Measurements from ENCODE around the gene CAV2.

The CAV2 gene

DNA sequence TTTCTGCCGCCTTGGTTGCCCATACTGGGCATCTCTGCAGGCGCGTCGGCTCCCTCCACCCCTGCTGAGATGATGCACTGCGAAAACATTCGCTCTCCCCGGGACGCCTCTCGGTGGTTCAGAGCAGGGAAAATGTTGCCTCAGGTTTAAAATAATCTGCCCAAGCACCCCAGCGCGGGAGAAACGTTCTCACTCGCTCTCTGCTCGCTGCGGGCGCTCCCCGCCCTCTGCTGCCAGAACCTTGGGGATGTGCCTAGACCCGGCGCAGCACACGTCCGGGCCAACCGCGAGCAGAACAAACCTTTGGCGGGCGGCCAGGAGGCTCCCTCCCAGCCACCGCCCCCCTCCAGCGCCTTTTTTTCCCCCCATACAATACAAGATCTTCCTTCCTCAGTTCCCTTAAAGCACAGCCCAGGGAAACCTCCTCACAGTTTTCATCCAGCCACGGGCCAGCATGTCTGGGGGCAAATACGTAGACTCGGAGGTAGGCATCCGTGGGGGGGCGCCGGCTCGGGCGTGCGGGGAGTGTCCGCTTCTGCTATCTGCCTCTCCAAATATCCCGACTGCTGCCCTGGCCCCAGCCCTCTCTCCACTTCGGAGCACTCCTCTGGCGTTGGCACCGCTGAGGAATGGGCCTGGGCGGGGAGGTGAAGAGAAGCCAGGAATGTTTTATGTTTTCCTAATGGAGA lies 25.2 kb downstream of the CAV2 start, which contains the start of gene CAV1:
TSS of gene CAV1 (plus strand) at position 428 of the 689 bp plus-strand sequence. CDS start at position 455, 27 bp downstream.
- no peak for DNase-seq (ENCODE audit: low read depth)

DNA sequence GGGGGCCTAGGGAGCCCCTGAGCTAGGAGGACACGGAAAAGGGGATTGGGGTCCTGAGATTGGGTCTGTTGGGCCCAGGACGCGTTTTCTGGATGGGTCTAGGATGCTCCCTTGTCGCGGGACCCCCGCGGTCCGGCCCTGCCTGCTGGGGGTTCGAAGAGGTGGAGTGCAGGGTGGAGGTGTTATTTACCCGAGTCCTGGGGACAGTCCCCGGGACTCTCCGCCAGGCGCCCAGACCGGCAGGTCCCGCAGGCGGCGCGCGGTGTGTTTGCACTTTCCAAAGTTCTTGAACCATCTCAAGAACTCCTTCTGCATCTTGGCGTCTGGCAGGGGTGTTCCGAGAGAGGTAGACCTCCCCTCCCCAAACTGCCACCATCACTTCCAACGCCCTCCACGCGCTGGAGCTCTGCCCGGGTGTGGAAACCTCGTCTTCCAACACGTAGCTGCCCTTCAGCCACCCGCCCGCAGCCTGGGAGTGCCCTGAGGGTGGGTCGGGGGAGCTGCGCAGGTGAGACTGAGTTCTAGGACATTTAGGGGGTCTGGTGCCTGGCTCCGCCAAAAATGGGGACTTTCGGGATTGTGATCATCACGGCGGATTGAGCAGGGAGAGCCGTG lies 25.9 kb downstream of the CAV2 start:
- no peak for DNase-seq (ENCODE audit: low read depth)

DNA sequence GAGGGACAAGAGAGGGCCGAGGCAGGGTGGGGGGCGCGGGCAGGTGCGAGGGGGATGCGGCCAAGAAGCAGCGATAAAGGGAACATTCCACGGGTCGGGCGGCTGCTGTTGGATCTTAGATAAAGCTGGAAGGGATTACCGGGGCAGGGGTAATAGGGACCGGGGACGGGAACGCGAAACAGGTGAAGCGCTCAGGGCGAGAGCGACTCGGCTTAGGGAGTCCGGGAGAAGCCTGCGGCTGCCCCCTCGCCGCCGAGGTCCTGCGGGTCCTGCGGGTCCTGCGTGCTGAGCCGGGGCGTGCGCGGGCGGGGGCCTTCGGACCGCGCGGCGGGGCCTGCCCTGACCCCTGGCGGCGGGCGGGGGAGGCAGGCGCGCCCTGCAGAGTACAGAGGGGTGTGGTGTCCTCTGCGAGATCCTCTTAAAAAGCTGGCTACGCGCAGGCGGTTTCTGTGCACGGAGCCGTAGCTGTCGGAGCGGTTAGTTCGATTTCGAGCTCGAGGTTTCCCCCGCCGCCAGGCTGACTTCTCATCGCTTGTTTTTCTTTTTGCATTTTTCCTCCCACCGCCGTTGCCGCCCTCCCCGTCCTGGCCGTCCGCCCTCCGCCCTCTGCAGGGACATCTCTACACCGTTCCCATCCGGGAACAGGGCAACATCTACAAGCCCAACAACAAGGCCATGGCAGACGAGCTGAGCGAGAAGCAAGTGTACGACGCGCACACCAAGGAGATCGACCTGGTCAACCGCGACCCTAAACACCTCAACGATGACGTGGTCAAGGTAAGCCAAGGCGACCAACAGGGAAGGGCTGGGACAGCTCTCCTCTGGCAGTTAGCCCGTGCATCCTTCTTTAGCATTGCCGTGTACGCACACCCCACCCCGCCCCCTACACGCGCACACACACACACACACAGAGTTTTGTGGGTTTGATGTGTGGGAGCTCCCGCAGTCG lies 26.6 kb downstream of the CAV2 start:
- peak; percentile 46 for DNase-seq (ENCODE audit: low read depth)

- no peak for DNase-seq (ENCODE audit: low read depth)
These were observed 27.4 kb downstream of the CAV2 start for GRCh38 chr7:116526897-116527296.

DNA sequence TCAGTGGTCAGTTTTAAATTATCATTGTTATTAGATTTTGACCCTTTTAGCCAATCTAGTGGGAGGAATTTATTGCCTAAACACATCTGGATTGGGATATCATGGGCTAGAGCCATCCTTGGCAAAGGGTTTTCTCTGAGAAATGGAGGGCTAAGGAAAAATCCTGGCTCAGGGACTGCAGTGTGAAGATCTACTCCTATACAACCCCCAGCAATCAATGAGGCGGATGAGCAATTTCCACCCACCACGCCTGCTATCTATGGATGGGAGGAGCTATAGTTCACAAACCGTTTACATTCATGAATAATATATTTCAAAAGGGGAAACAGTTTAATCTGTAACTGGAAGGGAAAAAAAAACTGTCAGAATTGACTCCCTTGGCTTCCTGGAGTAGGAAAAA lies 28.0 kb downstream of the CAV2 start:
- DNase-seq (ENCODE audit: low read depth), result no peak

- no peak for DNase-seq (ENCODE audit: low read depth)
These were observed 28.7 kb downstream of the CAV2 start for GRCh38 chr7:116528008-116528789.

DNA sequence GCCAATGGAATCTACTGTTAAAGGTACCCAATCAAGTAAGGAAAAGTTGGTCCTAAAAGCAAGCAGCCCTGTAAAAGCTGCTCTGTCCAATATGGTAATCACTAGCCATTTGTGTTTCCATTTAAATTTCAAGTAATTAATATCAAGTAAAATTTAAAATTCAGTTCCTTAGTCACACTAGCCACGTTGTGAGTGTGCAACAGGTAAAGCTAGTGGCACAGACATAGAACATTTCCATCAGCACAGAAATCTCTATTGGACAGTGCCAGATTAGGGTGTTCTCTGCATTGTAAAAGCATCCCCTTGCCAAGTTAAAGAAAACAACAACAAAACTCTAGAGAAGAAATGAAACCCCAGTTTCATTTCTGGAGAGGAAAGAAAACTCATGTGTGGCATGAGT lies 29.7 kb downstream of the CAV2 start:
- DNase-seq (ENCODE audit: low read depth), result no peak

GRCh38 chr7:116530107-116530820 lies 30.7 kb downstream of the CAV2 start:
- DNase-seq (ENCODE audit: low read depth), result no peak

DNA sequence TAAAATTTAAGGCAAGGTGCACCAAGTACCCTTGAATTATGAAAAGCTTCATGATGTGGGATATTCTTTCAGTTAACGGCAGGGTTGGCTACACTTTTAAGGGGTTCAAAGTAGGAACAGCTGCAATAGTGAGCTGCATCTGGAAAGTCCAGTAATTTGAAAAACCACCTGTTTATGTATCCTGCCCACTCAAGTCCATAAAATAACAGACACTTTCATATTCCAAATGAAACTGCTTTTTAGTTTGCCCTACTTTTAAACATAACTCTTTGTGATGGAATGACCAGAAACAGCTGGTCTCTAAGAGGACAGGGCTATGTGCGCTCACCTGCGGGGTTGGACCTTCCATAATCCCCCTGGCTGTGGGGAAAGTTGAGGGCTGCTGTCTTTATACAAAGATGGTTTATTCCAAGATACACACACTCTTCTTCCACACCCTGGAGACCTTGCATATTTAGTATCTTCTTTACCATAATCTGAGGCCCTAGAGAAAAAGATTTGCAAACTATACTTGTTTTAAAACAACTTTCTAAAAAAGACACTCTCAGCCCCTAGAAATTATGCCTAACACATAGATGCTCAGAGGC lies 32.7 kb downstream of the CAV2 start:
- DNase-seq (ENCODE audit: low read depth), result no peak

GRCh38 chr7:116534790-116535189 lies 35.3 kb downstream of the CAV2 start:
- DNase-seq (ENCODE audit: low read depth), result no peak

DNA sequence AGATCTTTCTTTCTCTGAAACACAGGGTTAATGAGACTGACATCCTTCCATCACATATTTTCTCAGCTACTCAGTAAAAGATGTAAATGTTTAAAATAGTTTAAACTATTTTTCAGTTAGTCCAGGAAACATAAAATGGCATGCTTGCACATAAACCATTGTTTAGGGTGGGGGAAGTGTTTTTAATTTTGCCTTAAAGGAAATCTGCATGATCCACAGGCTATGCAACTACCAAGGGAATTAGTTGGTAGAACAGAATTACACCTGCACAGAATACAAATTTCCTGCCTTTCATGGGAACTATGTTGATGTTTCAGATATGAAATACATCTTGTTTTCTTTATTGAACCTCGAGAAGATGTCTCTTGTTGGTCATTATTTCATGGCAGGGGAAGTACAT lies 35.9 kb downstream of the CAV2 start:
- no peak for DNase-seq (ENCODE audit: low read depth)

- no peak for DNase-seq (ENCODE audit: low read depth)
These were observed 38.6 kb downstream of the CAV2 start for GRCh38 chr7:116538138-116538537.

DNA sequence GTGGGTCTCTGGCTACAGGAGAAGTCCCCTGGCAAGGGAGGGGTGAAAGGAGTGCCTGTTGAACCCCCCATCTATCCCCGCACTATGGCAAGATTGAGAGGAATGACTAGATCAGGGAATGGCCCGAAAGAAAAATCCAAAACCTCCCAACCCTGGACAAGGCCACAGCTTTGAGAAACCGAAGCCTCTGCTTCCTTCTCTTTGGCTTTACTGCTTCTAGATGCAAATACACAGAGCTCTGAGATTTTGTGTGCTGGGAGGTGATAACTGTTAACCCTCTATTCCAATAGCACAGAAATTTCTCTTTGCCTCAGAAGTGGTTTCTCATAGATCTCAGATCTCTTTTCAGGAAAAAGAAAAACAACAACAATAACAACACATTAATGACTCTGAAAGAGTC lies 40.3 kb downstream of the CAV2 start:
- DNase-seq (ENCODE audit: low read depth), result no peak

DNA sequence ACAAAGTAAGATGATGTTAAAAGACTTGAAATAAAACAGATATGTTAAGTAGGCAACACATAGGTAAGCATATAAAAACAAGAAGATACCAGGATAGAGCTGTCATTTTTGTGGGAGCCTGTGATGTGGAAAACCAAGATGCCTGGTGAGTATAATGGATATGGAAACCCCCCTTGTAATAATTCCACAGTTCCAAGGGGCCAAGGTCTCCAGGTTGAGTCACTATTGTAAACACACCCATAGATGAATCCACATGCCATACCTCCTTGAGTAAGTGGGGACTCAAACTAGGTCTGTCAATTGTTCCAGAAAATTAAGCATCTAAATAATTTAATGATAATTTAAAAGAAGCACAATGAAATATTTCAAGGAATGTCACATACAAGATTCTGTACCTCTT lies 41.2 kb downstream of the CAV2 start:
- DNase-seq (ENCODE audit: low read depth), result no peak

DNA sequence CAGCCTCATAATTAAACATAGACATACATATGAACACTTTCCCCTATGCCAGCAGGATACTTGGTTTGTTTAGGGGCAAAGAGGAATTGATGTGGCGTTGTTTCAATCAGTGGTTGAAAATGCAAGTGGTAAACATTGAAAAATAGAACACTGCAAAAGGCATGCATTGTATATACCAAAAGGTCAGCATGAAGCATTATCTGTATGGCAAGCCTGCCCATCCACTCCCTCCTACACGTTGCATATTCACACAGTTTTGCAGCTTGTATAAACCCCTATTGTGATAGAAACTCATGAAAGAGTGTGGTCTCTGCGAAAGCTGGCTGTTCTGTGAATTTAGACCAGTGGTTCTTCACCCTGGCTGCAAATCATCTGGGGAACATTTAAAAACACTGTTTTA lies 42.4 kb downstream of the CAV2 start:
- DNase-seq (ENCODE audit: low read depth), result no peak

- DNase-seq (ENCODE audit: low read depth), result no peak
These were observed 43.1 kb downstream of the CAV2 start for GRCh38 chr7:116542618-116543017.

GRCh38 chr7:116543664-116544063 lies 44.1 kb downstream of the CAV2 start:
- DNase-seq (ENCODE audit: low read depth), result no peak

DNA sequence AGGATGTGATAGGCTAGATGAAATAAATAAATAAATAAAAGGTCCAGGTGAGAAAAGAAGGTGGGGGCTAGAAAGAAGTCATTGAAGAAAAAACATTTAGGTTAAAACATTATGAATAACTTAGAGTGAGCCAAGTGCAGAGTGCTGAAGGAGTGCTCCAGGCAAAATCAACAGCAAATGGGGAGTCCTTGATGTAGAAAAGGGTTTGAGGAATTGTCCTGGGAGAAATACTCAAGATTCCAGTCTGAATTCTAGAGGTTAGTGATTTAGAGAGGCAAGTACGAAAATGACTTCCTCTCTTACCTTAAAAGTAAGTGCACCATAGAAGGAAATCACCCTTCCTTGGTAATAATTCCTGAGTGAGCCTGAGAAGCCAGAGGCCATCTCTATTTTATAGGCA lies 44.9 kb downstream of the CAV2 start:
- DNase-seq (ENCODE audit: low read depth), result no peak

- DNase-seq (ENCODE audit: low read depth), result no peak
These were observed 46.0 kb downstream of the CAV2 start for GRCh38 chr7:116545411-116545993.

DNA sequence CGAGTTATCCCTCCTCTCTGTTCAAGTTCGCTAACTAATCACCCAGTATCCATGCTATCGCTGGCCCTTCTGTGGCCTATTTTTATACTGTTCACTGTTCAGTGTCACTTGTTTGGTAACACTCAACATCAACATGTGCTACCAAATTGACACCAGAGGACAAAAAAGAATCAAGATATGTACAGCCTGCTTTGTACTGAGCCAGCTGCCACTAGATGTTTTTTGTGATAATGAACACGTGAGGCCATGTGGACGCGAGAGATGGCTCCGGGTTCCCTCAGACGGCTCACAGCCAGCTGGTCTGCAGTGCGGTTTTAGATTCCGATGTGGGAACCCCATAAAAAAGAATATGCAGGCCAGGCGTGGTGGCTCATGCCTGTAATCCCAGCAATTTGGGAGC lies 46.5 kb downstream of the CAV2 start:
- DNase-seq (ENCODE audit: low read depth), result no peak

GRCh38 chr7:116546916-116547315 lies 47.4 kb downstream of the CAV2 start:
- DNase-seq (ENCODE audit: low read depth), result no peak
